Trophoblast cell (in vitro differentiated cells and primary cell): ENCODE data around the gene GJD3.

Source experiments
- DNase-seq, 2 donors: peaks; one replicate each; pipeline ENCODE4 v3.0.0-alpha.2; 2016
- H2AFZ ChIP-seq: 2 replicates; pipeline ENCODE4 v1.6.1; 2013; ENCODE audit warnings: low read length, moderate library complexity, mild to moderate bottlenecking; ENCODE audit not compliant: insufficient read depth, poor library complexity
- H2AK5ac ChIP-seq: 2 replicates; pipeline ENCODE4 v1.6.1; 2013; ENCODE audit warnings: mild to moderate bottlenecking, low read length
- H2BK120ac ChIP-seq: 2 replicates; pipeline ENCODE4 v1.6.1; 2013; ENCODE audit warnings: low read length, mild to moderate bottlenecking, moderate library complexity; ENCODE audit not compliant: insufficient read depth, poor library complexity
- H2BK12ac ChIP-seq: 2 replicates; pipeline ENCODE4 v1.6.1; 2013; ENCODE audit warnings: mild to moderate bottlenecking, low read length, moderate library complexity
- H2BK5ac ChIP-seq: 2 replicates; pipeline ENCODE4 v1.6.1; 2013; ENCODE audit warnings: low read length, low read depth, moderate library complexity, mild to moderate bottlenecking; ENCODE audit not compliant: poor library complexity
- H3K14ac ChIP-seq: 2 replicates; pipeline ENCODE4 v1.6.1; 2013; ENCODE audit warnings: mild to moderate bottlenecking, low read length
- H3K18ac ChIP-seq: 2 replicates; pipeline ENCODE4 v1.6.1; 2013; ENCODE audit warnings: mild to moderate bottlenecking, low read length
- H3K23ac ChIP-seq: 2 replicates; pipeline ENCODE4 v1.6.1; 2013; ENCODE audit warnings: low read length
- H3K27ac ChIP-seq: 2 replicates; pipeline ENCODE4 v1.5.1; 2013; ENCODE audit warnings: low read depth, mild to moderate bottlenecking, inconsistent platforms, low read length, moderate library complexity
- H3K27me3 ChIP-seq: 2 replicates; pipeline ENCODE4 v1.6.1; 2013; ENCODE audit warnings: inconsistent platforms, mild to moderate bottlenecking, low read length, moderate library complexity; ENCODE audit not compliant: insufficient read depth
- H3K36me3 ChIP-seq, 2 experiments: 1 replicate in 1 of 2; 2 replicates in 1 of 2; pipeline ENCODE4 v1.6.1; 2013; ENCODE audit warnings: low read length in 2 of 2, mild to moderate bottlenecking in 2 of 2, moderate library complexity in 1 of 2; ENCODE audit not compliant: insufficient read depth in 2 of 2, control insufficient read depth in 1 of 2
- H3K4ac ChIP-seq: 2 replicates; pipeline ENCODE4 v1.6.1; 2013; ENCODE audit warnings: low read depth, mild to moderate bottlenecking, low read length, moderate library complexity
- H3K4me1 ChIP-seq, 2 experiments: 1 replicate in 1 of 2; 2 replicates in 1 of 2; pipeline ENCODE4 v1.6.1; 2013; ENCODE audit warnings: low read length in 2 of 2, mild to moderate bottlenecking in 2 of 2, moderate library complexity in 1 of 2; ENCODE audit not compliant: insufficient read depth in 2 of 2, control insufficient read depth in 1 of 2
- H3K4me2 ChIP-seq: 2 replicates; pipeline ENCODE4 v1.6.1; 2013; ENCODE audit warnings: inconsistent platforms, mild to moderate bottlenecking, low read length, moderate library complexity
- H3K4me3 ChIP-seq: 2 replicates; pipeline ENCODE4 v1.5.1; 2013; ENCODE audit warnings: mild to moderate bottlenecking, low read depth, low read length, inconsistent platforms
- H3K79me1 ChIP-seq: one replicate; pipeline ENCODE4 v1.6.1; 2013; ENCODE audit warnings: low read length
- H3K79me2 ChIP-seq: 2 replicates; pipeline ENCODE4 v1.6.1; 2013; ENCODE audit warnings: low read length, mild to moderate bottlenecking; ENCODE audit not compliant: control insufficient read depth, insufficient read depth, poor library complexity
- H3K9ac ChIP-seq: 2 replicates; pipeline ENCODE4 v1.6.1; 2013; ENCODE audit warnings: mild to moderate bottlenecking, low read length
- H3K9me3 ChIP-seq: 2 replicates; pipeline ENCODE4 v1.6.1; 2013; ENCODE audit warnings: low read depth, mild to moderate bottlenecking, control low read depth, inconsistent platforms, low read length; ENCODE audit not compliant: insufficient read depth
- H4K12ac ChIP-seq: 2 replicates; pipeline ENCODE4 v1.6.1; 2013; ENCODE audit warnings: low read depth, mild to moderate bottlenecking, low read length, moderate library complexity
- H4K8ac ChIP-seq: 2 replicates; pipeline ENCODE4 v1.6.1; 2013; ENCODE audit warnings: low read depth, mild to moderate bottlenecking, low read length, moderate library complexity
- H4K91ac ChIP-seq: one replicate; pipeline ENCODE4 v1.6.1; 2013; ENCODE audit warnings: low read depth, mild to moderate bottlenecking, low read length, moderate library complexity
- WGBS: extraction: QIAGEN DNeasy Blood & Tissue Kit; methylation state at CpG from one replicate; pipeline ENCODE4 v1.1.7; 2013; ENCODE audit warnings: missing lambda C conversion rate; ENCODE audit not compliant: insufficient read length, insufficient coverage; ENCODE audit errors: extremely low coverage; 5-methylcytosine and 5-hydroxymethylcytosine counted together

GJD3 gene

DNA sequence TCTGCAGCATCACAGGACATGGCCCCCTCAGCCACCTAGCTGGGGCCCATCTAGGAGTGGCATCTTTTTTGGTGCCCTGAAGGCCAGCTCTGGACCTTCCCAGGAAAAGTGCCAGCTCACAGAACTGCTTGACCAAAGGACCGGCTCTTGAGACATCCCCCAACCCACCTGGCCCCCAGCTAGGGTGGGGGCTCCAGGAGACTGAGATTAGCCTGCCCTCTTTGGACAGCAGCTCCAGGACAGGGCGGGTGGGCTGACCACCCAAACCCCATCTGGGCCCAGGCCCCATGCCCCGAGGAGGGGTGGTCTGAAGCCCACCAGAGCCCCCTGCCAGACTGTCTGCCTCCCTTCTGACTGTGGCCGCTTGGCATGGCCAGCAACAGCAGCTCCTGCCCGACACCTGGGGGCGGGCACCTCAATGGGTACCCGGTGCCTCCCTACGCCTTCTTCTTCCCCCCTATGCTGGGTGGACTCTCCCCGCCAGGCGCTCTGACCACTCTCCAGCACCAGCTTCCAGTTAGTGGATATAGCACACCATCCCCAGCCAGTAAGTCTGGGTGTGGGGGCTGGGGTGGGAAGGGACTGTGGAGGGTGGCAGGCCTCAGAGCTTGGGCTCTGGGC, 33.6 kb downstream of the GJD3 start:
- peaks cover 8 to 13% of the 10 kb centered on the region in 2 experiments for H3K36me3 ChIP-seq
- H4K91ac ChIP-seq: no peak overlapping the region
- H4K8ac ChIP-seq: no peak overlapping the region
- H3K9me3 ChIP-seq: no peaks in the 10 kb centered on the region
- no peaks in the 10 kb centered on the region for H3K27me3 ChIP-seq
- no peaks in the 10 kb centered on the region for H3K79me2 ChIP-seq
- no CpG with 5 or more reads among the region's 10 CpGs for WGBS
- H3K9ac ChIP-seq: no peak overlapping the region
- H2BK5ac ChIP-seq: no peak overlapping the region
- no peak overlapping the region for H3K4me2 ChIP-seq
- no peak overlapping the region for H2AFZ ChIP-seq
- H4K12ac ChIP-seq: no peak overlapping the region
- no peak overlapping the region for H3K14ac ChIP-seq
- H3K18ac ChIP-seq: no peak overlapping the region
- no peak overlapping the region for H3K4ac ChIP-seq
- H3K4me1 ChIP-seq: peaks cover 0 to 4% of the 10 kb centered on the region in 2 experiments
- no peak overlapping the region for H2AK5ac ChIP-seq
- no peak overlapping the region for H3K27ac ChIP-seq
- H2BK12ac ChIP-seq: no peak overlapping the region
- H3K23ac ChIP-seq: no peak overlapping the region
- H3K4me3 ChIP-seq: no peak overlapping the region
- DNase-seq: no peak
- no peak overlapping the region for H2BK120ac ChIP-seq
- H3K79me1 ChIP-seq: no peaks in the 10 kb centered on the region

DNA sequence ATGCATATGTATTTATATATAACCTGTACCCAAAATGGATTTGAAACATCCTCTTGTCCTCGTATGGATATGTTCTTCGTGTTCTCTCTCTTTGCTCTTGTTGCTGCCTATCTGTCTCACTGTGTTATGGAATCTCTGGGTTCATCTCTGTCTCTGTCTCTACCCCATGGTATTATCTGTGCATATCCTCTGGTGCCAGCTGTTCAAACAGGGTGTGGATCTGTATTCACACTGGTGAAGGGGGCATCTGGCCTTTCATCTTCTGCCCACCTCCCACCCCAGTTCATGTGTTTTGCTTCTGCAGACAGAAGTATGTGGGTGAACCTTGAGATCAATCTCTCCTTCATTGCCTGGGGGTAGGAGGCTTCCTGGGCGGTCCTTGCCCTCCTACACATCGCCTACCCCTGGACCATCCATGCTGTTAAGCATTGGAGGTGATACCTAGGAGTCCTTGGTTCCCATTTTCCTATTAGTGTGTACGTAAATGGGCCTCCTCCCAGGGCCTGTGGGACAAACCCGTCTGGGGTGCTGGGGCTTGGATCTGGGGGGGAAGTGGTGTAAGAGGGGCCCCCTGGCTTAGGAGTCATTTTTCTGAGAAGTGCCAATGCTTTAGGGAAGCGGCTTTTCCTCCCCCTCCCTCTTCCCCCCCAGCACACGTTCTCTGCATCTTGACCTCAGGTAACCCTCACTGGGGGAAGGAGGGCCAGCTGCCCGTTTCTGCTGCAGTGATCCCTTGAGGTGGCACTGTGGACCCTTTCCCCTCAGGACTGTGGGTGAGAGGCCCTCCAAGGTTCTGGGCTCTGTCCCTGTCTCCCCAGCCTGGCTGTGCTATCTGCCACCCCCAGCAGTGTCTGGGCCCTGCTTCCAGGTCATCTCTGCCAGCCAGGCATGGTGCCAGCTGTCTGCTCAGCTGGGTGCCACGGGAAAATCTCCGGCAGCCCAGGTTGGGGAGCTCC, 34.4 kb downstream of the GJD3 start:
- Histone ChIP-seq H3K27ac (no peak overlapping the region), H3K18ac (no peak overlapping the region), H3K79me2 (no peaks in the 10 kb centered on the region), H2AK5ac (no peak overlapping the region), H3K36me3 (peaks cover 8 to 13% of the 10 kb centered on the region in 2 experiments), H2BK120ac (no peak overlapping the region), H3K4me3 (no peak overlapping the region), H3K23ac (no peak overlapping the region), H3K27me3 (no peaks in the 10 kb centered on the region), H3K9me3 (no peaks in the 10 kb centered on the region), H3K9ac (no peak overlapping the region), H3K14ac (no peak overlapping the region), H4K91ac (no peak overlapping the region), H4K8ac (no peak overlapping the region), H2BK5ac (no peak overlapping the region), H2BK12ac (no peak overlapping the region), H3K4me2 (no peak overlapping the region), H3K4ac (no peak overlapping the region), H3K4me1 (peaks cover 0 to 4% of the 10 kb centered on the region in 2 experiments), H2AFZ (no peak overlapping the region), H3K79me1 (no peaks in the 10 kb centered on the region), H4K12ac (no peak overlapping the region)
- WGBS: no CpG with 5 or more reads among the region's 11 CpGs
- DNase-seq: no peak

DNA sequence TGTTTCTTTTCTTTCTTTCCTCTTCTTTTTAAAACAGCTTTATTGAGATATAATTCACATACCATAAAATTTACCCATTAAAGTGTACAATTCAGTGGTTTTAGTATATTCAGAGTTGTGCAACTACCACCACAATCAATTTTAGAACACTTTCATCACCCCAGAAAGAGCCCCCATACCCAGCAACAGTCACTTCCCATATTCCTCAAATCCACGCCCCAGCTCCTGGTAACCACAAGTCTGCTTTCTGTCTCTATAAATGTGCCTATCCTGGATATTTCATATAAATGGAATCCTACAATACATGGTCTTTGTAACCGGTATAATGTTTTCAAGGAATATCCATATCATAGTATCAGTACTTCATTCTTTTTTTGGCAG, 36.2 kb downstream of the GJD3 start:
- no peak overlapping the region for H3K9ac ChIP-seq
- H3K79me2 ChIP-seq: no peaks in the 10 kb centered on the region
- no peak overlapping the region for H3K4me3 ChIP-seq
- H3K36me3 ChIP-seq: peaks cover 8 to 13% of the 10 kb centered on the region in 2 experiments
- H3K23ac ChIP-seq: no peak overlapping the region
- no peak overlapping the region for H2BK120ac ChIP-seq
- H3K27ac ChIP-seq: no peak overlapping the region
- no peaks in the 10 kb centered on the region for H3K79me1 ChIP-seq
- no peaks in the 10 kb centered on the region for H3K27me3 ChIP-seq
- H2BK12ac ChIP-seq: no peak overlapping the region
- H4K91ac ChIP-seq: no peak overlapping the region
- no peak overlapping the region for H3K18ac ChIP-seq
- H4K12ac ChIP-seq: no peak overlapping the region
- WGBS: no CpG with 5 or more reads among the region's 2 CpGs
- H3K4me2 ChIP-seq: no peak overlapping the region
- H3K14ac ChIP-seq: no peak overlapping the region
- H2AFZ ChIP-seq: no peak overlapping the region
- no peaks in the 10 kb centered on the region for H3K9me3 ChIP-seq
- H2AK5ac ChIP-seq: no peak overlapping the region
- H3K4ac ChIP-seq: no peak overlapping the region
- DNase-seq: no peak
- H2BK5ac ChIP-seq: no peak overlapping the region
- no peak overlapping the region for H4K8ac ChIP-seq
- peaks cover 0 to 6% of the 10 kb centered on the region in 2 experiments for H3K4me1 ChIP-seq

DNA sequence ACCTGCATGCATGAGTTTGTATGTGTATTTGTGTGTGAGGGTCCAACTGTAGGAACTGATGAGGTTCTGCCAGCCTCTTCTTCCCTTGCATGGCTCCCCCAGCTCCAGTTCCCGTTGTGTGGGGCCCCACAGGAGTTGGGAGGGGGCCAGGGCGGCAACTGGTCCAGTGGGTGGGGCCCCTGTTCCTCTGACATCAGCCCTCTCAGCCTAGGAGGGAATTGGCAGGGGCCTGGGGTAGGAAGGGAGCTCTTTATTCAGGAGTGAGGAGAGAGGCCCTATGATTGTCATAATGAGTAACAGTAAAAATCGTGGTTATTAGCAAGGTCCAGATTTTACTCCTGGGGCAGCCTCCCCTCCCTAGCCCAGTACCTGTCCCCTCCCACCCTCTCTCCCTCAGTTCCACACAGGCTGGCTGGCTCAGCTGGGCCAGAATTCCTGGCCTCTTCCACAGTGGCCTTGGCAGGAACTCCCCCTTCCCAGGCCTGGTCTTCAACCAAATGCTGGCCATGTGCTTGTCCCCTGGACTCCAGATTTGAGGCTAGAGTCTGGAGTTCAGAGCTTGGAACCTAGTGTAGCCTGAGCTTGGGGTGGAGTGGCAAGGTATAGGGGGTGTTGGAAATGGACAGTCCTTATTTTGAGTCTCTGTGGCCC, 36.7 kb downstream of the GJD3 start:
- no peak overlapping the region for H3K4me3 ChIP-seq

More for the DNA sequence above, 36.7 kb downstream of the GJD3 start:
- Histone ChIP-seq H3K9ac (no peak overlapping the region), H2BK12ac (no peak overlapping the region), H3K27me3 (no peaks in the 10 kb centered on the region), H3K79me1 (no peaks in the 10 kb centered on the region), H2AK5ac (no peak overlapping the region), H3K9me3 (no peaks in the 10 kb centered on the region), H2AFZ (no peak overlapping the region), H3K4me2 (no peak overlapping the region), H3K4me1 (peaks cover 2 to 9% of the 10 kb centered on the region in 2 experiments), H3K36me3 (peaks cover 6 to 13% of the 10 kb centered on the region in 2 experiments), H3K23ac (no peak overlapping the region), H3K14ac (no peak overlapping the region), H3K79me2 (no peaks in the 10 kb centered on the region), H4K12ac (no peak overlapping the region), H3K18ac (no peak overlapping the region), H3K27ac (no peak overlapping the region), H3K4ac (no peak overlapping the region), H4K91ac (no peak overlapping the region), H4K8ac (no peak overlapping the region), H2BK5ac (no peak overlapping the region), H2BK120ac (no peak overlapping the region)
- DNase-seq: no peak
- WGBS: no CpG with 5 or more reads among the region's 3 CpGs
